ENCODE data around the gene VAV1. TPM values are rescaled to one million over a fixed set of nuclear protein-coding genes. Genes with fewer than 3 reads are reported as not detected.
A peak's percentile ranks its signal among the peaks of the same experiment; 100 is the strongest.

The VAV1 gene
- total and polyA plus RNA-seq, 9 of the 15 experiments (the other 6 are each of a cell fraction or from before 2014, with no cell fraction given), result 0.46 to 20.1 (median 11.1) TPM

DNA sequence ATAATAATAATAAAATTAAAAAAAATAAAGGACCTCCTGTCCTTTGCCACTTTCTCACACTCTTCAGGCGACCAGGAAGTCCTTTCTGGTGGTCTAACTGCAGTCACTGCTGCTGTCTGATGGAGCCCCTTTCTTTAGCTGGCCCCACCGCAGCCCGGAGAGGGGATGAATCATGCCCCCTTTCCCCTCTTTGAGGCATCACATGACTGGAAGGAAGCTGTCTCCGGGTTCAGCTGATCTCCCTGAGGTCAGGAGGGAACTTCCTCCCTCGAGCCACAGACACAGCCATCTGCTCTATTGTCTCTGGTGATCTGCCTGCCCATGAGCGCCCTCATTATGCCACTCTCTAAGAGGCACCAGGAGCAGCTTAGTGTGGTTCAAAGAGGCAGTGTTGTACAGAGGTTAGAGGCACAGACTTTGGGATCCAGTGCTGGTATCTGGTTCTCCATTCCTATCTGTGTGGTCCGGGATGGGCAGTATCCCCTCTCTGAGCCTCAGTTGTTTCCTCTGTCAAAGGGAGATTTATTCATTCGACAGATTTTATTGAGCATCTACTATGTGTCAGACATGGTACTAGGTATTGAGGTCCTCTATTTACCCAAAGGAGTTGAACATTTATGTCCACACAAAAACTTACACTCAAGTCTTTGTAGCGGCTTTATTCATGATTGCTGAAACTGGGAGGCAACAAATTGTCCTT, 30.0 kb downstream of the VAV1 start (continued):
- TF ChIP-seq, protein P1, sequence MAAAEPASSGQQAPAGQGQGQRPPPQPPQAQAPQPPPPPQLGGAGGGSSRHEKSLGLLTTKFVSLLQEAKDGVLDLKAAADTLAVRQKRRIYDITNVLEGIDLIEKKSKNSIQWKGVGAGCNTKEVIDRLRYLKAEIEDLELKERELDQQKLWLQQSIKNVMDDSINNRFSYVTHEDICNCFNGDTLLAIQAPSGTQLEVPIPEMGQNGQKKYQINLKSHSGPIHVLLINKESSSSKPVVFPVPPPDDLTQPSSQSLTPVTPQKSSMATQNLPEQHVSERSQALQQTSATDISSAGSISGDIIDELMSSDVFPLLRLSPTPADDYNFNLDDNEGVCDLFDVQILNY (CRISPR knock-in tag; IDR thresholded peaks at IDR 0.05), result no peak
- TF ChIP-seq, protein P2, sequence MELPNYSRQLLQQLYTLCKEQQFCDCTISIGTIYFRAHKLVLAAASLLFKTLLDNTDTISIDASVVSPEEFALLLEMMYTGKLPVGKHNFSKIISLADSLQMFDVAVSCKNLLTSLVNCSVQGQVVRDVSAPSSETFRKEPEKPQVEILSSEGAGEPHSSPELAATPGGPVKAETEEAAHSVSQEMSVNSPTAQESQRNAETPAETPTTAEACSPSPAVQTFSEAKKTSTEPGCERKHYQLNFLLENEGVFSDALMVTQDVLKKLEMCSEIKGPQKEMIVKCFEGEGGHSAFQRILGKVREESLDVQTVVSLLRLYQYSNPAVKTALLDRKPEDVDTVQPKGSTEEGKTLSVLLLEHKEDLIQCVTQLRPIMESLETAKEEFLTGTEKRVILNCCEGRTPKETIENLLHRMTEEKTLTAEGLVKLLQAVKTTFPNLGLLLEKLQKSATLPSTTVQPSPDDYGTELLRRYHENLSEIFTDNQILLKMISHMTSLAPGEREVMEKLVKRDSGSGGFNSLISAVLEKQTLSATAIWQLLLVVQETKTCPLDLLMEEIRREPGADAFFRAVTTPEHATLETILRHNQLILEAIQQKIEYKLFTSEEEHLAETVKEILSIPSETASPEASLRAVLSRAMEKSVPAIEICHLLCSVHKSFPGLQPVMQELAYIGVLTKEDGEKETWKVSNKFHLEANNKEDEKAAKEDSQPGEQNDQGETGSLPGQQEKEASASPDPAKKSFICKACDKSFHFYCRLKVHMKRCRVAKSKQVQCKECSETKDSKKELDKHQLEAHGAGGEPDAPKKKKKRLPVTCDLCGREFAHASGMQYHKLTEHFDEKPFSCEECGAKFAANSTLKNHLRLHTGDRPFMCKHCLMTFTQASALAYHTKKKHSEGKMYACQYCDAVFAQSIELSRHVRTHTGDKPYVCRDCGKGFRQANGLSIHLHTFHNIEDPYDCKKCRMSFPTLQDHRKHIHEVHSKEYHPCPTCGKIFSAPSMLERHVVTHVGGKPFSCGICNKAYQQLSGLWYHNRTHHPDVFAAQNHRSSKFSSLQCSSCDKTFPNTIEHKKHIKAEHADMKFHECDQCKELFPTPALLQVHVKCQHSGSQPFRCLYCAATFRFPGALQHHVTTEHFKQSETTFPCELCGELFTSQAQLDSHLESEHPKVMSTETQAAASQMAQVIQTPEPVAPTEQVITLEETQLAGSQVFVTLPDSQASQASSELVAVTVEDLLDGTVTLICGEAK (IDR thresholded peaks at IDR 0.05), result no peak
- TF ChIP-seq, protein P2 (CRISPR knock-in tag; IDR thresholded peaks at IDR 0.05), result no peak
- TF ChIP-seq, protein P3, sequence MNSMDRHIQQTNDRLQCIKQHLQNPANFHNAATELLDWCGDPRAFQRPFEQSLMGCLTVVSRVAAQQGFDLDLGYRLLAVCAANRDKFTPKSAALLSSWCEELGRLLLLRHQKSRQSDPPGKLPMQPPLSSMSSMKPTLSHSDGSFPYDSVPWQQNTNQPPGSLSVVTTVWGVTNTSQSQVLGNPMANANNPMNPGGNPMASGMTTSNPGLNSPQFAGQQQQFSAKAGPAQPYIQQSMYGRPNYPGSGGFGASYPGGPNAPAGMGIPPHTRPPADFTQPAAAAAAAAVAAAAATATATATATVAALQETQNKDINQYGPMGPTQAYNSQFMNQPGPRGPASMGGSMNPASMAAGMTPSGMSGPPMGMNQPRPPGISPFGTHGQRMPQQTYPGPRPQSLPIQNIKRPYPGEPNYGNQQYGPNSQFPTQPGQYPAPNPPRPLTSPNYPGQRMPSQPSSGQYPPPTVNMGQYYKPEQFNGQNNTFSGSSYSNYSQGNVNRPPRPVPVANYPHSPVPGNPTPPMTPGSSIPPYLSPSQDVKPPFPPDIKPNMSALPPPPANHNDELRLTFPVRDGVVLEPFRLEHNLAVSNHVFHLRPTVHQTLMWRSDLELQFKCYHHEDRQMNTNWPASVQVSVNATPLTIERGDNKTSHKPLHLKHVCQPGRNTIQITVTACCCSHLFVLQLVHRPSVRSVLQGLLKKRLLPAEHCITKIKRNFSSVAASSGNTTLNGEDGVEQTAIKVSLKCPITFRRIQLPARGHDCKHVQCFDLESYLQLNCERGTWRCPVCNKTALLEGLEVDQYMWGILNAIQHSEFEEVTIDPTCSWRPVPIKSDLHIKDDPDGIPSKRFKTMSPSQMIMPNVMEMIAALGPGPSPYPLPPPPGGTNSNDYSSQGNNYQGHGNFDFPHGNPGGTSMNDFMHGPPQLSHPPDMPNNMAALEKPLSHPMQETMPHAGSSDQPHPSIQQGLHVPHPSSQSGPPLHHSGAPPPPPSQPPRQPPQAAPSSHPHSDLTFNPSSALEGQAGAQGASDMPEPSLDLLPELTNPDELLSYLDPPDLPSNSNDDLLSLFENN (IDR thresholded peaks at IDR 0.05; ENCODE audit: low read depth in 2 of 2, low read length in 2 of 2), result no peak
- no peak for TF ChIP-seq NR2C1 (IDR thresholded peaks at IDR 0.05)
- TF ChIP-seq NR2C1 (tag; IDR thresholded peaks at IDR 0.05), result peak; percentile 29; the same call in 1 of the 2 replicates
- TF ChIP-seq PURB (CRISPR knock-in tag; IDR thresholded peaks at IDR 0.05; ENCODE audit: low read depth), result no peak
- no peak for TF ChIP-seq ZNF507 (tag; conservative IDR thresholded peaks at IDR 0.05)
- TF ChIP-seq POLR2G (IDR thresholded peaks at IDR 0.05; ENCODE audit: low read depth, low read length), result no peak
- TF ChIP-seq E2F8 (IDR thresholded peaks at IDR 0.05; ENCODE audit: low read depth, partially characterized antibody), result no peak

Measured in K562 (cell line).